SH-SY5Y (cell line): ENCODE measurements around the gene MBNL2.

Experiments used
- GATA2 ChIP-seq: IDR thresholded peaks from 2 replicates; pipeline ENCODE4 v1.6.1; 2011; ENCODE audit warnings: mild to moderate bottlenecking, low read depth, low read length
- GATA3 ChIP-seq: IDR thresholded peaks from 2 replicates; pipeline ENCODE4 v1.6.1; 2011; ENCODE audit warnings: low read depth, mild to moderate bottlenecking, low read length, moderate library complexity

DNA sequence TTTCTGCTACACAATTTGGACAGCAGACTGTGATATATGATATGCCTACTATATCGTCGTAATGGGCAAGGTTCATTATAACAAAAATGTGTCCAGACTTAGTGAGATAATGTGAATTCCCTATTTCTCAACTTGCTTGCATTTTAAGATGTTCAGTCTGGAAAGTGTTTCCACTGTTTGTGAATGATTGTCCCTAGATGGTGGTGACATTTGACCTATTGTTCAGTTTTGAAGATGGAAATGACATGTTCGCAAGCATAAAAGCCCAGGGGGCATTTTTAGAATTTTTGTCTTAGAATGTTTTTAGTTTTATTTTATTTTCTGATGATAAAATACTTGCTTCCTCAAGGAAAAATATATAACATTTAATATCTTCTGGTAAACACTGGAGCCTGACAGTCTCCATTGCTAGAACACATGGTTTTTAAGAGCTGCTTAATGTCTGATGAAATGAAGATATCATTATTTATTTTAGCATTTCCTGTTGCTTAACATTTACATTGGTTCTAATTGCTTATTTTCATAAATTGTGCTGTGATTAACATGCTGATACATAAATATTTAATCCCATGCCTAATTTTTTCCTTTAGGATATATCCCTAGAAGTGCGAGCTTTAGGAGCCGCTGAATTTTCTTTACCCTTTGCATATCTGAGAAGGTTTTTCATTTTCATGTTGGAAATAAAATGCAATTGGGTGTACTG is 27.1 kb downstream of the MBNL2 start:
- no peak for TF ChIP-seq GATA2
- TF ChIP-seq GATA3 = no peak
